SK-N-SH (cell line): ENCODE measurements around the gene OR2B2.
"Not testable (repeated sequence)": the region's sequence is repeated elsewhere in the genome, so short reads cannot be mapped to it uniquely, and the experiment has no call there.

Source experiments
- CTCF ChIP-seq: fragments of 200-600 bp; sonication (generic); IDR thresholded peaks from 2 replicates; pipeline ENCODE4 v1.6.1; 2017; ENCODE audit warnings: antibody characterized with exemption, mild to moderate bottlenecking, moderate library complexity
- EP300 ChIP-seq, 2 experiments: IDR thresholded peaks; 2 replicates each; pipeline versions ENCODE4 v1.4.0 to v1.6.1; 2012; ENCODE audit warnings: borderline replicate concordance in 1 of 2, low read depth in 1 of 2, low read length in 1 of 2
- FOXM1 ChIP-seq: IDR thresholded peaks from 2 replicates; pipeline ENCODE4 v1.4.0; 2012; ENCODE audit warnings: low read depth, mild to moderate bottlenecking
- GATA2 ChIP-seq: sonication (generic); formaldehyde crosslinking; IDR thresholded peaks from 2 replicates; pipeline ENCODE4 v1.5.0; 2020; ENCODE audit warnings: mild to moderate bottlenecking, missing genetic modification reagents
- POLR2AphosphoS5 ChIP-seq: IDR thresholded peaks from 2 replicates; pipeline ENCODE4 v1.6.1; 2012; ENCODE audit warnings: low read depth, low read length
- RAD21 ChIP-seq: IDR thresholded peaks from 2 replicates; pipeline ENCODE4 v1.6.1; 2012; ENCODE audit warnings: mild to moderate bottlenecking, low read length
- RCOR1 ChIP-seq: fragments of 150-350 bp; IDR thresholded peaks from 2 replicates; pipeline ENCODE4 v1.6.1; 2017; ENCODE audit warnings: antibody characterized with exemption, low read length
- REST ChIP-seq: IDR thresholded peaks from 2 replicates; pipeline ENCODE4 v1.6.1; 2012; ENCODE audit warnings: mild to moderate bottlenecking, low read depth, low read length, moderate library complexity
- SIN3A ChIP-seq: IDR thresholded peaks from 2 replicates; pipeline ENCODE4 v1.6.1; 2012; ENCODE audit warnings: low read depth, mild to moderate bottlenecking, low read length, moderate library complexity, borderline replicate concordance
- USF1 ChIP-seq: IDR thresholded peaks from 2 replicates; pipeline ENCODE4 v1.4.0; 2012; ENCODE audit warnings: low read depth, borderline replicate concordance

GRCh38 chr6:27900197-27900596, 12.0 kb downstream of the OR2B2 start:
- TF ChIP-seq EP300 (IDR thresholded peaks at IDR 0.05; ENCODE audit: borderline replicate concordance in 1 of 2, low read depth in 1 of 2, low read length in 1 of 2); RAD21; RCOR1; REST; FOXM1; GATA2; SIN3A; CTCF; POLR2AphosphoS5; USF1: not testable (repeated sequence)
